AG04449 (cell line): ENCODE results near the gene ZBTB48.
A peak's percentile ranks its signal among the peaks of the same experiment; 100 is the strongest.
"Not testable (repeated sequence)": the region's sequence is repeated elsewhere in the genome, so short reads cannot be mapped to it uniquely, and the experiment has no call there.

Experiments
- CTCF ChIA-PET: fragments of 350-600 bp; formaldehyde crosslinking; extraction: SDS; loops from one replicate; lab custom pipeline; 2021; ENCODE audit warnings: antibody characterized with exemption; lab: Yijun Ruan, JAX
- POLR2A ChIA-PET: fragments of 400-600, 350-600 bp; formaldehyde crosslinking; extraction: SDS; loops from one replicate; lab custom pipeline; 2020; ENCODE audit warnings: antibody characterized with exemption, inconsistent platforms; lab: Yijun Ruan, JAX
- DNase-seq: peaks from one replicate; pipeline ENCODE4 v3.0.0-alpha.2; 2010; ENCODE audit warnings: low read depth, low spot score
- H3K4me3 ChIP-seq: 2 replicates; pipeline ENCODE4 v1.5.1; 2011; ENCODE audit warnings: low read depth, mild to moderate bottlenecking, control low read depth, low read length
- CTCF ChIP-seq: IDR thresholded peaks from one replicate; pipeline ENCODE4 v1.5.1; 2011; ENCODE audit warnings: mild to moderate bottlenecking, moderate library complexity, low read length, control low read depth, inconsistent platforms; ENCODE audit not compliant: insufficient read depth; ENCODE audit errors: missing control alignments

The ZBTB48 gene

GRCh38 chr1:6596886-6597776 is 17.3 kb downstream of the ZBTB48 start:
- no peak for TF ChIP-seq CTCF
- CTCF ChIA-PET = interaction anchor here (0.5 to 3.5 kb wide), 5 partner anchors 12 to 111 kb away, joined by 3 to 12 read pairs (median 4); partner anchors contain the start of genes NOL9 and TAS1R1
- no peak for DNase-seq
- no peak overlapping the region for H3K4me3 ChIP-seq
- POLR2A ChIA-PET = interaction anchor here (1.7 to 2.0 kb wide), 2 partner anchors 8 to 17 kb away, joined by 6 read pairs; partner anchors contain the start of gene ZBTB48

GRCh38 chr1:6597777-6598131 is 18.0 kb downstream of the ZBTB48 start:
- DNase-seq = no peak
- H3K4me3 ChIP-seq = no peak overlapping the region
- CTCF ChIA-PET = interaction anchor here (0.5 to 3.5 kb wide), 4 partner anchors 13 to 112 kb away, joined by 3 to 12 read pairs (median 4); partner anchors contain the start of genes NOL9 and TAS1R1
- no peak for TF ChIP-seq CTCF
- POLR2A ChIA-PET = interaction anchor here (1.7 to 2.0 kb wide), 2 partner anchors 8 to 18 kb away, joined by 6 read pairs; partner anchors contain the start of gene ZBTB48

- no peak for TF ChIP-seq CTCF
- POLR2A ChIA-PET = interaction anchor here (1.0 to 1.7 kb wide), 3 partner anchors 10 to 20 kb away, joined by 3 to 6 read pairs (median 4); partner anchors contain the start of gene ZBTB48
- DNase-seq = no peak
- peak overlapping the region; percentile 39 for H3K4me3 ChIP-seq
- CTCF ChIA-PET = interaction anchor here (1.1 to 3.5 kb wide), 7 partner anchors 10 to 113 kb away, joined by 3 to 12 read pairs (median 5); partner anchors contain the start of genes NOL9, PLEKHG5 and TAS1R1
Measured at GRCh38 chr1:6599141-6599975, 19.6 kb downstream of the ZBTB48 start.

- ChIA-PET POLR2A (interaction anchor here (1.0 to 1.1 kb wide), 2 partner anchors 10 to 20 kb away, joined by 3 to 4 read pairs; partner anchors contain the start of gene ZBTB48), CTCF (interaction anchor here (1.1 to 3.5 kb wide), 8 partner anchors 11 to 114 kb away, joined by 3 to 12 read pairs (median 5); partner anchors contain the start of genes NOL9, PLEKHG5 and TAS1R1)
- not testable (repeated sequence) for DNase-seq
- H3K4me3 ChIP-seq = peak overlapping the region; percentile 95
Measured at GRCh38 chr1:6599991-6600390, 20.2 kb downstream of the ZBTB48 start.

GRCh38 chr1:6600410-6601048 is 20.7 kb downstream of the ZBTB48 start:
- peak overlapping the region; percentile 95 for H3K4me3 ChIP-seq
- no peak for TF ChIP-seq CTCF
- CTCF ChIA-PET = interaction anchor here (0.6 to 3.5 kb wide), 9 partner anchors 11 to 115 kb away, joined by 3 to 12 read pairs (median 5); partner anchors contain the start of genes NOL9, PLEKHG5 and TAS1R1
- POLR2A ChIA-PET = interaction anchor here (1.0 to 1.1 kb wide), 3 partner anchors 11 to 21 kb away, joined by 3 to 4 read pairs (median 3); partner anchors contain the start of gene ZBTB48
- no peak for DNase-seq
